HepG2 (cell line): ENCODE measurements around the gene CFAP45. TPM values are rescaled to one million over a fixed set of nuclear protein-coding genes. Genes with fewer than 3 reads are reported as not detected.
A peak's percentile ranks its signal among the peaks of the same experiment; 100 is the strongest.

Experiments
- ATAC-seq: fragments of 200-7000 bp; cut with Tn5 transposase; 3 replicates; pipeline ENCODE4 v1.9.1; 2020; ENCODE audit warnings: mild to moderate bottlenecking, moderate library complexity
- BruUV-seq: library from RNA; stranded (reverse); fragments of 400-500 nt; replicated peaks from 2 replicates; lab custom pipeline; 2021; lab: Mats Ljungman, UMichigan
- CTCF ChIA-PET: fragments of 300-600 bp; formaldehyde crosslinking; extraction: SDS; loops from one replicate; lab custom pipeline; 2021; ENCODE audit warnings: low total read pairs, inconsistent platforms, low intra/inter-chr PET ratio; lab: Yijun Ruan, JAX
- POLR2A ChIA-PET: fragments of 350-600 bp; sonication (Branson Sonifier 250); formaldehyde crosslinking; loops from one replicate; lab custom pipeline; 2020; ENCODE audit warnings: antibody characterized with exemption, inconsistent platforms; lab: Yijun Ruan, JAX
- DNase-seq: peaks from one replicate; pipeline ENCODE4 v3.0.0-alpha.2; 2015; ENCODE audit warnings: low spot score
- FAIRE-seq: peaks from 3 replicates; lab custom pipeline; 2011; peaks lifted over from hg19 to GRCh38; lab: Jason Lieb, UNC
- H2AFZ ChIP-seq: one replicate; pipeline ENCODE4 v1.6.1; 2011; ENCODE audit warnings: low read length, inconsistent platforms
- H3K27ac ChIP-seq: fragments of 300-600 bp; 3 replicates; pipeline ENCODE4 v1.8.0; 2011; ENCODE audit warnings: mixed run types, mild to moderate bottlenecking, mixed read lengths, low read length, inconsistent platforms; ENCODE audit not compliant: insufficient read depth; ENCODE audit errors: extremely low read length
- H3K27me3 ChIP-seq, 2 experiments: fragments of 200-600 bp in 1 of 2; 2 replicates in 1 of 2; 3 replicates in 1 of 2; pipeline versions ENCODE4 v1.6.0 to v1.8.0; 2011; ENCODE audit warnings: low read length in 2 of 2, mild to moderate bottlenecking in 2 of 2, moderate library complexity in 2 of 2, inconsistent platforms in 1 of 2; ENCODE audit not compliant: insufficient read depth in 2 of 2, control insufficient read depth in 1 of 2
- H3K36me3 ChIP-seq, 2 experiments: fragments of 200-600 bp in 1 of 2; replicated peaks in 1 of 2; 2 replicates in 1 of 2; 3 replicates in 1 of 2; pipeline versions ENCODE4 v1.5.1 to v1.8.0; 2011; ENCODE audit warnings: low read length in 2 of 2, inconsistent platforms in 1 of 2; ENCODE audit not compliant: insufficient read depth in 2 of 2, control insufficient read depth in 1 of 2
- H3K4me1 ChIP-seq: 2 replicates; pipeline ENCODE4 v1.5.1; 2012; ENCODE audit warnings: low read length, inconsistent platforms; ENCODE audit not compliant: insufficient read depth
- H3K4me2 ChIP-seq: 2 replicates; pipeline ENCODE4 v1.6.0; 2011; ENCODE audit warnings: low read depth, low read length, inconsistent platforms
- H3K4me3 ChIP-seq, 3 experiments: fragments of 200-600 bp in 1 of 3; sonication (generic), shearing (Covaris generic) in 1 of 3; replicated peaks in 1 of 3; 2 replicates each; pipeline ENCODE4 v1.5.1; 2011 to 2016; ENCODE audit warnings: low read length in 3 of 3, inconsistent platforms in 2 of 3, low read depth in 2 of 3, mild to moderate bottlenecking in 2 of 3, control low read depth in 1 of 3, mixed read lengths in 1 of 3; ENCODE audit not compliant: insufficient read depth in 1 of 3
- H3K79me2 ChIP-seq: one replicate; pipeline ENCODE4 v1.6.1; 2011; ENCODE audit warnings: low read length, inconsistent platforms; ENCODE audit not compliant: insufficient read depth
- H3K9ac ChIP-seq: 2 replicates; pipeline ENCODE4 v1.6.0; 2011; ENCODE audit warnings: mild to moderate bottlenecking, low read depth, low read length, inconsistent platforms; ENCODE audit not compliant: insufficient read depth
- H3K9me3 ChIP-seq: 2 replicates; pipeline ENCODE4 v1.5.1; 2012; ENCODE audit warnings: mild to moderate bottlenecking, low read length
- H4K20me1 ChIP-seq: 2 replicates; pipeline ENCODE4 v1.6.0; 2011; ENCODE audit warnings: inconsistent platforms, mild to moderate bottlenecking, low read length, moderate library complexity; ENCODE audit not compliant: insufficient read depth
- ELF1 ChIP-seq: sonication (generic); formaldehyde crosslinking; IDR thresholded peaks from 2 replicates; pipeline ENCODE4 v1.4.0; 2020; ENCODE audit warnings: missing genetic modification reagents
- ELF3 ChIP-seq: IDR thresholded peaks from 2 replicates; pipeline ENCODE4 v1.6.1; 2016; ENCODE audit warnings: missing genetic modification reagents, missing compliant biosample characterization
- HMGXB3 ChIP-seq: sonication (generic); formaldehyde crosslinking; IDR thresholded peaks from 2 replicates; pipeline ENCODE4 v1.4.0; 2020; ENCODE audit warnings: missing genetic modification reagents, borderline replicate concordance
- HNRNPLL ChIP-seq: fragments of 200-400 bp; formaldehyde crosslinking; IDR thresholded peaks from 2 replicates; pipeline ENCODE4 v1.6.1; 2017; ENCODE audit warnings: mild to moderate bottlenecking, low read depth, low read length; ENCODE audit not compliant: poor library complexity, severe bottlenecking
- KLF6 ChIP-seq: IDR thresholded peaks from 2 replicates; pipeline ENCODE4 v1.8.0; 2016; ENCODE audit warnings: missing biosample characterization, missing genetic modification reagents
- MAX ChIP-seq: IDR thresholded peaks from 2 replicates; pipeline ENCODE4 v1.6.1; 2012; ENCODE audit warnings: inconsistent platforms
- MED13 ChIP-seq: sonication (generic); formaldehyde crosslinking; IDR thresholded peaks from 2 replicates; pipeline ENCODE4 v1.5.0; 2020; ENCODE audit warnings: missing genetic modification reagents
- MTERF4 ChIP-seq: sonication (generic); formaldehyde crosslinking; IDR thresholded peaks from 2 replicates; pipeline ENCODE4 v1.8.0; 2023; ENCODE audit warnings: mild to moderate bottlenecking, missing genetic modification reagents
- SMAD1 ChIP-seq: sonication (generic); formaldehyde crosslinking; IDR thresholded peaks from 2 replicates; pipeline ENCODE4 v1.4.0; 2020; ENCODE audit warnings: missing genetic modification reagents, low read depth, mild to moderate bottlenecking, borderline replicate concordance
- TBX2 ChIP-seq: sonication (generic); formaldehyde crosslinking; IDR thresholded peaks from 2 replicates; pipeline ENCODE4 v1.5.0; 2020; ENCODE audit warnings: missing genetic modification reagents, mild to moderate bottlenecking, borderline replicate concordance
- TBX3 ChIP-seq: fragments of 450-650 bp; IDR thresholded peaks from 2 replicates; pipeline ENCODE4 v1.6.1; 2017; ENCODE audit warnings: antibody characterized with exemption, mild to moderate bottlenecking, inconsistent platforms, borderline replicate concordance
- ZFP90 ChIP-seq: sonication (generic); formaldehyde crosslinking; IDR thresholded peaks from 2 replicates; pipeline ENCODE4 v1.8.0; 2022; ENCODE audit warnings: missing genetic modification reagents, mild to moderate bottlenecking, inconsistent platforms, borderline replicate concordance
- ZNF337 ChIP-seq: sonication (generic); formaldehyde crosslinking; IDR thresholded peaks from 2 replicates; pipeline ENCODE4 v1.5.1; 2020; ENCODE audit warnings: missing genetic modification reagents, low read depth, mild to moderate bottlenecking, borderline replicate concordance
- ZNF563 ChIP-seq: sonication (generic); formaldehyde crosslinking; IDR thresholded peaks from 2 replicates; pipeline ENCODE4 v1.8.0; 2022; ENCODE audit warnings: mild to moderate bottlenecking, moderate library complexity, missing genetic modification reagents
- ZNF839 ChIP-seq: sonication (generic); formaldehyde crosslinking; IDR thresholded peaks from 2 replicates; pipeline ENCODE4 v1.4.0; 2020; ENCODE audit warnings: missing genetic modification reagents, mild to moderate bottlenecking, borderline replicate concordance
- WGBS: methylation state at CpG from one replicate; pipeline ENCODE4 v1.1.6; 2017; ENCODE audit warnings: low lambda C conversion rate; 5-methylcytosine and 5-hydroxymethylcytosine counted together
- in situ Hi-C: cut with HindIII; loops from 2 replicates; pipeline ENCODE4 v1.10.0; 2017; ENCODE audit warnings: low pct_unique_long_range_greater_than_20kb; ENCODE audit not compliant: extremely low pct_ligation_motif_present
- intact Hi-C: fragments of 100-400 bp; cut with micrococcal nuclease; formaldehyde crosslinking; loops from one replicate; pipeline ENCODE4 v1.10.0; 2022; ENCODE audit not compliant: unreplicated experiment
- polyA plus RNA-seq, 8 experiments: library from polyadenylated mRNA; depleted of rRNA in 3 of 8; stranded (reverse) in 7 of 8; unstranded in 1 of 8; fragments of >200 nt; fragmentation: Illumina TruSeq in 4 of 8; extraction: Trizol in 4 of 8; gene quantifications; 2 replicates each; pipeline versions ENCODE4 v1.2.1 to v1.2.3, GENCODE V29; 2011 to 2016; ENCODE audit warnings: low read depth in 4 of 8, missing spikeins in 1 of 8, mixed read lengths in 1 of 8; ENCODE audit not compliant: insufficient read depth in 1 of 8
- total RNA-seq, 5 experiments: library from RNA; depleted of rRNA; stranded (reverse); fragments of >200 nt; fragmentation: Illumina TruSeq; extraction: Trizol; gene quantifications; 2 replicates each; pipeline ENCODE4 v1.2.3, GENCODE V29; 2016; ENCODE audit warnings: low read depth in 1 of 5

The CFAP45 gene
- total and polyA plus RNA-seq, 2 of the 13 experiments (the other 11 are each of a cell fraction or from before 2014, with no cell fraction given) = not detected

- ChIA-PET POLR2A (no interaction called here), CTCF (no interaction called here)
- TF ChIP-seq MED13 (CRISPR knock-in tag) (no peak), ELF3 (CRISPR knock-in tag) (peak; percentile 69; the same call in 1 of the 2 replicates), ELF1 (CRISPR knock-in tag) (peak; percentile 79), SMAD1 (peak; percentile 27; the same call in 1 of the 2 replicates), TBX3 (no peak), ZNF563 (peak; percentile 47; the same call in 1 of the 2 replicates), TBX2 (CRISPR knock-in tag) (peak; percentile 22; the same call in 1 of the 2 replicates), HNRNPLL (peak; percentile 24), MTERF4 (CRISPR knock-in tag) (0 out of 2 replicates have a peak, but pooled peaks have one; percentile 22), ZNF337 (CRISPR knock-in tag) (no peak), MAX (peak; percentile 89), KLF6 (0 out of 2 replicates have a peak, but pooled peaks have one; percentile 35), HMGXB3 (CRISPR knock-in tag) (no peak), ZNF839 (CRISPR knock-in tag) (no peak), ZFP90 (CRISPR knock-in tag) (no peak)
Observed at GRCh38 chr1:159924791-159925718, 25.1 kb upstream of the CFAP45 start, which contains the start of gene TAGLN2. TSS of gene TAGLN2 (minus strand) at chr1:159925507. CDS start at chr1:159920509, 4,998 bp downstream.

More at GRCh38 chr1:159924791-159925718, 25.1 kb upstream of the CFAP45 start, which contains the start of gene TAGLN2:
- no peaks in the 10 kb centered on the region for H3K36me3 ChIP-seq
- no peak within 1 kb of the TSS for H2AFZ ChIP-seq
- intact Hi-C loops = no loop called here
- H3K79me2 ChIP-seq = no peaks in the 10 kb centered on the region
- no peaks in the 10 kb centered on the region for H3K9me3 ChIP-seq
- peak within 1 kb of the TSS; percentile 66 for H3K9ac ChIP-seq
- no peaks in the 10 kb centered on the region for H4K20me1 ChIP-seq
- in situ Hi-C loops = no loop called here
- peak; percentile 65 for DNase-seq
- TSS peak; percentile 61 for BruUV-seq
- peak within 1 kb of the TSS in 2 of 3 experiments; percentile 51 to 56; a peak in 3 of 6 replicates for H3K4me3 ChIP-seq
- H3K4me2 ChIP-seq = peak within 1 kb of the TSS; percentile 66
- H3K27ac ChIP-seq = peak within 1 kb of the TSS; percentile 8
- peaks cover 41% of the 10 kb centered on the region for H3K4me1 ChIP-seq
- FAIRE-seq = no peak
- peak; percentile 64 for ATAC-seq
- H3K27me3 ChIP-seq = peaks cover 5 to 34% of the 10 kb centered on the region in 2 experiments; a peak in 4 of 5 replicates
- 4% methylated on average over 10 of the region's 58 CpGs for WGBS
